Ishikawa (cell line): ENCODE results near the gene SOCS3.

Experiments used
- CEBPB ChIP-seq: IDR thresholded peaks from 2 replicates; pipeline ENCODE4 v1.6.1; 2012
- CREB1 ChIP-seq: IDR thresholded peaks from 2 replicates; pipeline ENCODE4 v1.6.1; 2012; ENCODE audit warnings: low read depth
- EGR1 ChIP-seq: IDR thresholded peaks from 2 replicates; pipeline ENCODE4 v1.6.1; 2012
- EP300 ChIP-seq: IDR thresholded peaks from 2 replicates; pipeline ENCODE4 v1.6.1; 2012; ENCODE audit warnings: borderline replicate concordance
- FOXM1 ChIP-seq: IDR thresholded peaks from 2 replicates; pipeline ENCODE4 v1.6.1; 2012; ENCODE audit warnings: low read depth, borderline replicate concordance
- MAX ChIP-seq: IDR thresholded peaks from 2 replicates; pipeline ENCODE4 v1.6.1; 2012
- NFIC ChIP-seq: IDR thresholded peaks from 2 replicates; pipeline ENCODE4 v1.6.1; 2012
- RAD21 ChIP-seq: IDR thresholded peaks from 2 replicates; pipeline ENCODE4 v1.6.1; 2012; ENCODE audit warnings: low read depth
- REST ChIP-seq: IDR thresholded peaks from 2 replicates; pipeline ENCODE4 v1.6.1; 2012; ENCODE audit warnings: low read depth, mild to moderate bottlenecking
- TAF1 ChIP-seq: IDR thresholded peaks from 2 replicates; pipeline ENCODE4 v1.6.1; 2012; ENCODE audit warnings: low read depth, mild to moderate bottlenecking
- TCF12 ChIP-seq: IDR thresholded peaks from 2 replicates; pipeline ENCODE4 v1.6.1; 2012; ENCODE audit warnings: low read depth
- TEAD4 ChIP-seq: IDR thresholded peaks from 2 replicates; pipeline ENCODE4 v1.6.1; 2012
- USF1 ChIP-seq: IDR thresholded peaks from 2 replicates; pipeline ENCODE4 v1.6.1; 2012
- YY1 ChIP-seq: IDR thresholded peaks from 2 replicates; pipeline ENCODE4 v1.6.1; 2012; ENCODE audit warnings: low read depth
- ZBTB7A ChIP-seq: IDR thresholded peaks from 2 replicates; pipeline ENCODE4 v1.6.1; 2012; ENCODE audit warnings: low read depth

Gene SOCS3

GRCh38 chr17:78384479-78385175, 24.8 kb upstream of the SOCS3 start:
- no peak for TF ChIP-seq NFIC
- no peak for TF ChIP-seq CREB1
- no peak for TF ChIP-seq REST
- TF ChIP-seq TAF1: no peak
- no peak for TF ChIP-seq RAD21
- no peak for TF ChIP-seq CEBPB
- no peak for TF ChIP-seq EGR1
- no peak for TF ChIP-seq ZBTB7A
- TF ChIP-seq TCF12: no peak
- no peak for TF ChIP-seq FOXM1
- no peak for TF ChIP-seq YY1
- no peak for TF ChIP-seq MAX
- no peak for TF ChIP-seq TEAD4
- no peak for TF ChIP-seq USF1
- TF ChIP-seq EP300: no peak

GRCh38 chr17:78383725-78384471, 24.0 kb upstream of the SOCS3 start:
- TF ChIP-seq YY1 (no peak), EGR1 (no peak), NFIC (no peak), MAX (no peak), USF1 (no peak), CREB1 (no peak), TEAD4 (no peak), TCF12 (no peak), FOXM1 (no peak), TAF1 (no peak), EP300 (no peak), RAD21 (no peak), REST (no peak), CEBPB (no peak)

GRCh38 chr17:78381601-78382232, 21.8 kb upstream of the SOCS3 start:
- TF ChIP-seq FOXM1 (no peak), CEBPB (no peak), EGR1 (no peak), RAD21 (no peak), EP300 (no peak), MAX (no peak), REST (peak; percentile 62), YY1 (no peak)

GRCh38 chr17:78380370-78380769, 20.5 kb upstream of the SOCS3 start:
- no peak for TF ChIP-seq CEBPB
